T-helper 9 cell (primary cell): ENCODE results near the gene CLPTM1.
"Not testable (repeated sequence)": the region's sequence is repeated elsewhere in the genome, so short reads cannot be mapped to it uniquely, and the experiment has no call there.

Source experiments
- DNase-seq: peaks from one replicate; pipeline ENCODE4 v3.0.0-alpha.2; 2020

The CLPTM1 gene

GRCh38 chr19:44984005-44984404, 28.8 kb downstream of the CLPTM1 start:
- DNase-seq = no peak

GRCh38 chr19:44985445-44985844, 30.3 kb downstream of the CLPTM1 start:
- DNase-seq = no peak

- no peak for DNase-seq
Measured at GRCh38 chr19:44986389-44986788, 31.2 kb downstream of the CLPTM1 start.

- DNase-seq = no peak
Measured at GRCh38 chr19:44987148-44987675, 32.0 kb downstream of the CLPTM1 start.

GRCh38 chr19:44988273-44988672, 33.1 kb downstream of the CLPTM1 start:
- no peak for DNase-seq

- peak; percentile 63 for DNase-seq
Measured at GRCh38 chr19:44988896-44989556, 33.8 kb downstream of the CLPTM1 start.

GRCh38 chr19:44990459-44990858, 35.3 kb downstream of the CLPTM1 start:
- no peak for DNase-seq

- DNase-seq = no peak
Measured at GRCh38 chr19:44990966-44991365, 35.8 kb downstream of the CLPTM1 start.

GRCh38 chr19:44992336-44993163, 37.4 kb downstream of the CLPTM1 start:
- DNase-seq = no peak

GRCh38 chr19:44993526-44993925, 38.3 kb downstream of the CLPTM1 start:
- DNase-seq = no peak

- no peak for DNase-seq
Measured at GRCh38 chr19:44993926-44994537, 38.9 kb downstream of the CLPTM1 start.

GRCh38 chr19:44998025-44998424, 42.8 kb downstream of the CLPTM1 start:
- DNase-seq = no peak

GRCh38 chr19:44999131-44999925, 44.1 kb downstream of the CLPTM1 start:
- not testable (repeated sequence) for DNase-seq

- not testable (repeated sequence) for DNase-seq
Measured at GRCh38 chr19:45000665-45001064, 45.5 kb downstream of the CLPTM1 start.

GRCh38 chr19:45001087-45001739, 46.0 kb downstream of the CLPTM1 start, which contains the start of gene RELB:
RELB (plus strand) TSS chr19:45001464; CDS start chr19:45001580, 116 bp downstream.
- peak; percentile 99 for DNase-seq

- DNase-seq = no peak
Measured at GRCh38 chr19:45003485-45003884, 48.3 kb downstream of the CLPTM1 start.

GRCh38 chr19:45005787-45006186, 50.6 kb downstream of the CLPTM1 start:
- DNase-seq = no peak

- no peak for DNase-seq
Measured at GRCh38 chr19:45008552-45008951, 53.4 kb downstream of the CLPTM1 start.

- DNase-seq = no peak
Measured at GRCh38 chr19:45009625-45010255, 54.6 kb downstream of the CLPTM1 start.

- no peak for DNase-seq
Measured at GRCh38 chr19:45010306-45010705, 55.1 kb downstream of the CLPTM1 start.

GRCh38 chr19:45011959-45012358, 56.8 kb downstream of the CLPTM1 start:
- DNase-seq = no peak
